AG08396 (cell line): Measurements from ENCODE around the gene STAG2.
"Not testable (repeated sequence)": the region's sequence is repeated elsewhere in the genome, so short reads cannot be mapped to it uniquely, and the experiment has no call there.

Source experiments
- DNase-seq: peaks from one replicate; pipeline ENCODE4 v3.0.0; 2012; ENCODE audit warnings: low spot score, mixed read lengths

STAG2 gene

GRCh38 chrX:123961268-123962005, at the start of gene STAG2:
Gene STAG2, plus strand, starts transcription at chrX:123961706. Its CDS starts 60,922 bp downstream, at chrX:124022628.
- DNase-seq, result peak; percentile 59

- no peak for DNase-seq
These were observed 44.4 kb upstream of the STAG2 start for GRCh38 chrX:123917069-123917468.

GRCh38 chrX:123918106-123918721, 43.3 kb upstream of the STAG2 start:
- DNase-seq, result no peak

GRCh38 chrX:123920105-123920785, 41.3 kb upstream of the STAG2 start:
- DNase-seq, result peak; percentile 32

GRCh38 chrX:123923211-123923610, 38.3 kb upstream of the STAG2 start:
- no peak for DNase-seq

- no peak for DNase-seq
These were observed 37.3 kb upstream of the STAG2 start for GRCh38 chrX:123924186-123924585.

- DNase-seq, result no peak
These were observed 33.7 kb upstream of the STAG2 start for GRCh38 chrX:123927845-123928244.

- DNase-seq, result not testable (repeated sequence)
These were observed 29.5 kb upstream of the STAG2 start for GRCh38 chrX:123932055-123932454.

- DNase-seq, result no peak
These were observed 18.4 kb upstream of the STAG2 start for GRCh38 chrX:123943074-123943473.

GRCh38 chrX:123943488-123943887, 18.0 kb upstream of the STAG2 start:
- no peak for DNase-seq

- no peak for DNase-seq
These were observed 11.7 kb upstream of the STAG2 start for GRCh38 chrX:123949846-123950245.

- DNase-seq, result peak; percentile 14
These were observed 2.0 kb upstream of the STAG2 start for GRCh38 chrX:123959281-123960063.

- DNase-seq, result no peak
These were observed 594 bp upstream of the STAG2 start for GRCh38 chrX:123960956-123961267.

- DNase-seq, result no peak
These were observed 531 bp downstream of the STAG2 start for GRCh38 chrX:123962006-123962467.

GRCh38 chrX:123962794-123963373, 1.4 kb downstream of the STAG2 start:
- peak; percentile 79 for DNase-seq

- no peak for DNase-seq
These were observed 2.8 kb downstream of the STAG2 start for GRCh38 chrX:123964156-123964834.

GRCh38 chrX:123965712-123966111, 4.2 kb downstream of the STAG2 start:
- no peak for DNase-seq

- no peak for DNase-seq
These were observed 6.0 kb downstream of the STAG2 start for GRCh38 chrX:123967497-123967896.

GRCh38 chrX:123968383-123969050, 7.0 kb downstream of the STAG2 start:
- no peak for DNase-seq

GRCh38 chrX:123971982-123972381, 10.5 kb downstream of the STAG2 start:
- DNase-seq, result no peak

- no peak for DNase-seq
These were observed 12.4 kb downstream of the STAG2 start for GRCh38 chrX:123973921-123974320.
